HepG2 (cell line): ENCODE measurements around the gene ADAMTS2.

Experiments
- KLF13 ChIP-seq: sonication (generic); formaldehyde crosslinking; IDR thresholded peaks from 2 replicates; pipeline ENCODE4 v1.4.0; 2020; ENCODE audit warnings: mild to moderate bottlenecking, missing genetic modification reagents
- POLR2A ChIP-seq, 2 experiments: IDR thresholded peaks; 2 replicates each; pipeline ENCODE4 v1.6.1; 2011; ENCODE audit warnings: low read depth in 2 of 2, low read length in 2 of 2, mild to moderate bottlenecking in 1 of 2, moderate library complexity in 1 of 2; ENCODE audit not compliant: insufficient read depth in 1 of 2
- TBP ChIP-seq: sonication (generic); formaldehyde crosslinking; IDR thresholded peaks from 2 replicates; pipeline ENCODE4 v1.5.0; 2020; ENCODE audit warnings: missing genetic modification reagents
- TF ChIP-seq, protein P1 (sequence below): sonication (generic); formaldehyde crosslinking; IDR thresholded peaks from 2 replicates; pipeline ENCODE4 v1.5.0; 2020; ENCODE audit warnings: mild to moderate bottlenecking, missing genetic modification reagents, moderate library complexity
- TF ChIP-seq, protein P2 (sequence below): sonication (generic); formaldehyde crosslinking; IDR thresholded peaks from 2 replicates; pipeline ENCODE4 v1.5.0; 2020; ENCODE audit warnings: missing genetic modification reagents

DNA sequence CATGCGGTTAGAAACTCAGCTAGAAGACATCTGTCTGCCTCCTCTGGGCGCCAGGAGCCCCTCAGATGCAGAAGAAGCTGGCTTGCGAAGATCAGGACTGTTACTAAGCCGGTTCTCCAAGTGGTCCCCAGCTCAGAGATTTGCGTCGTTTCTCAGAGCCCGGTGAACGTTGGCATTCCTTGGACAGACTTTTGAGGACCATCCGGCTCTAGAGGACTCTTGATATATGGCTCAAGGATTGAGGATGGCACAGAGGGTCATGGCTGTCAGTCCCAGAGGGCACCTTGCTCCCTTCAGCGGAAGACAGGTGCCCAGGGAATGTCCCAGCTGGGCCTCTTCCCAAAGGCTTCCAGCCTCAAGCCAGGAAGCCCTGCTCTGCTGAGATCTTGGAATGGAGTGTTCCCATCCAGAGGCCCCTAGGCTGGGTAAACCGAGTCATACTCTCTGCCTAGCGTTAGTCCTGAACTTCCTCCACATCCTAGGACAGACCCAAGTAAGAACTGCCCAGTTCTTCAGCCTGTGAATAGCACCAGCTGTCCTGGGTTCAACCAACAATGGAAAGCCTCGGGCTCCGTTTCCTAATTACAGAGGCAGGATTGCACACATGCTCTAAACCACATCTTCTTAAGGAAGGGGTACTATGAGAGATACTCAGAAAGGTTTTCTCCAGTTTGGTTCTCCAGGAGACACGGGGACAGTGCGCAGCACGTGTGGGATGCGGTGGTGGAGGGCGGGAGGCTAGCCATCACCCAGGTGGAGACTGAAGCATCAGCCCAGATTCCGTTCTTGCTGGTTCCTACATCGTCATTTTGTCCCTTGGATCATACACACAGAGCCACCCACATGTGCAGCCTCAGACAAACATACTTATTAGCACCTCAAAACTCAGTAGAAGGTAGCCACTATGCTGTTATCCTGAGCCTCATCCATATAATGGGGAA, 233.7 kb downstream of the ADAMTS2 start:
- TF ChIP-seq TBP (CRISPR knock-in tag) (no peak), POLR2A (IDR thresholded peaks at IDR 0.05; ENCODE audit: insufficient read depth in 1 of 2, low read depth in 2 of 2, low read length in 2 of 2) (no peak), KLF13 (no peak)
- TF ChIP-seq, protein P1, sequence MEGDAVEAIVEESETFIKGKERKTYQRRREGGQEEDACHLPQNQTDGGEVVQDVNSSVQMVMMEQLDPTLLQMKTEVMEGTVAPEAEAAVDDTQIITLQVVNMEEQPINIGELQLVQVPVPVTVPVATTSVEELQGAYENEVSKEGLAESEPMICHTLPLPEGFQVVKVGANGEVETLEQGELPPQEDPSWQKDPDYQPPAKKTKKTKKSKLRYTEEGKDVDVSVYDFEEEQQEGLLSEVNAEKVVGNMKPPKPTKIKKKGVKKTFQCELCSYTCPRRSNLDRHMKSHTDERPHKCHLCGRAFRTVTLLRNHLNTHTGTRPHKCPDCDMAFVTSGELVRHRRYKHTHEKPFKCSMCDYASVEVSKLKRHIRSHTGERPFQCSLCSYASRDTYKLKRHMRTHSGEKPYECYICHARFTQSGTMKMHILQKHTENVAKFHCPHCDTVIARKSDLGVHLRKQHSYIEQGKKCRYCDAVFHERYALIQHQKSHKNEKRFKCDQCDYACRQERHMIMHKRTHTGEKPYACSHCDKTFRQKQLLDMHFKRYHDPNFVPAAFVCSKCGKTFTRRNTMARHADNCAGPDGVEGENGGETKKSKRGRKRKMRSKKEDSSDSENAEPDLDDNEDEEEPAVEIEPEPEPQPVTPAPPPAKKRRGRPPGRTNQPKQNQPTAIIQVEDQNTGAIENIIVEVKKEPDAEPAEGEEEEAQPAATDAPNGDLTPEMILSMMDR (CRISPR knock-in tag) = no peak
- TF ChIP-seq, protein P2, sequence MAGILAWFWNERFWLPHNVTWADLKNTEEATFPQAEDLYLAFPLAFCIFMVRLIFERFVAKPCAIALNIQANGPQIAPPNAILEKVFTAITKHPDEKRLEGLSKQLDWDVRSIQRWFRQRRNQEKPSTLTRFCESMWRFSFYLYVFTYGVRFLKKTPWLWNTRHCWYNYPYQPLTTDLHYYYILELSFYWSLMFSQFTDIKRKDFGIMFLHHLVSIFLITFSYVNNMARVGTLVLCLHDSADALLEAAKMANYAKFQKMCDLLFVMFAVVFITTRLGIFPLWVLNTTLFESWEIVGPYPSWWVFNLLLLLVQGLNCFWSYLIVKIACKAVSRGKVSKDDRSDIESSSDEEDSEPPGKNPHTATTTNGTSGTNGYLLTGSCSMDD = no peak
